Activated T-helper 9 cell treated with anti-CD3 and anti-CD28 coated beads, Interleukin-2, amount 50 U/mL, for 16 hours (primary cell): ENCODE data around the gene SYT1.

Experiments
- DNase-seq: peaks from one replicate; pipeline ENCODE4 v3.0.0-alpha.2; 2020; ENCODE audit warnings: low read depth

The SYT1 gene

GRCh38 chr12:79295572-79295971 is 431.0 kb downstream of the SYT1 start:
- no peak for DNase-seq

- DNase-seq: no peak
Measured at GRCh38 chr12:79296133-79296532, 431.6 kb downstream of the SYT1 start.

GRCh38 chr12:79296871-79297270 is 432.3 kb downstream of the SYT1 start:
- DNase-seq: no peak

DNA sequence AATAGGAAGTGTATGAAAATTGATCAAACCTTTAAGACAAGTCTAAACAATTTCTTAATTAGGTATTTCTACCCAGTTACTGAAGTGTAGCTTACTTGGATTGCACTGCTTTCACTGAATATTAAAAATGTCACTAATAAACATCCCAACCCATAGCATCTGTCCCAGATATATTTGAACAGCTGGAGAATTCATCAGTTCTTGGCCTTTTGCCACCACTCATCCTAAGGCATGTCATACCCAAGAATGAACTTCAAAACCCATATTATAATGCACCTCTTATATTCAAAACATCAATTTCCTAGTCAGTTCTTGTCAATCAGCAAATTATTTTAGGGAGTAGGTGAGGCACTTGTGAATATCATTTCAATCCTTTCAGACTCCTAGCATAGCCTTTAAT is 433.9 kb downstream of the SYT1 start:
- no peak for DNase-seq

GRCh38 chr12:79299447-79300198 is 435.0 kb downstream of the SYT1 start:
- DNase-seq: no peak

DNA sequence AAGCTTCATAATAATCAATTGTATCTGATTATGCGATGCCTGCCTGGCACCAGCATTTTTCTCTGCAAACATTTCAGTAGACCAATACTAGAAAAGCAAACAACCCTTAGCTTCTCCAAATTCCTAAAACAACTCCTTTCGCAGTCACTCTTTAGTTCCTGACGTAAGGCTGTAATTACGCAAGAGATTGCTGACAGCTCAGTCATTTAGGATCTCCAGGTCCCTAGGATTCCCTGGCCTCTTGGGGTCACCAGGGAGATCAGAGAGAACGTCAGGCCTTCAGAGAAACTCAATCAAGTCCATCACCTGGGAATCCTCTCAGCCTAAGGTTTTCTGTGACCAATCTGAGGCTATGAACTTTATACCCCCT is 435.6 kb downstream of the SYT1 start:
- DNase-seq: no peak

GRCh38 chr12:79301181-79301580 is 436.6 kb downstream of the SYT1 start:
- no peak for DNase-seq

- no peak for DNase-seq
Measured at GRCh38 chr12:79302162-79302814, 437.7 kb downstream of the SYT1 start.

DNA sequence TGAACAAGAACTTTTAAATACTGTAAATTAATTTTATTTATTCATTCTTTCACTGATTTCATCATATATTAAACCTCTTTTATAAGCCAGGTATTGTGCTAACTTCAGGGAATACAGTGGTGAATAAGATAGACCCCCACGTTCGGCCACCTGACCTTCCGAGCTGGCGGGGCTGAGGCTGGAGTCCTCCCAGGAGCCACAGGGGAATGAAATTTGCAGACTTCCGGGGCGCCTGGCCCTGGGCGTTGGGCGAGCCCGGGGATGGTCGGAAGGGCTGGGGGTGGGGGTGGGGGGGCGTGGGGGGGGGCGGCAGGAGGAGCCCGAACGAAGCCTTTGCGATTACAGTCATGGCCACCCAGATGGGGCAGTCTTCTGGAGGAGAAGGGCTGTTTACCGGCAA is 442.8 kb downstream of the SYT1 start:
- no peak for DNase-seq

- DNase-seq: no peak
Measured at GRCh38 chr12:79309039-79309438, 444.5 kb downstream of the SYT1 start.

DNA sequence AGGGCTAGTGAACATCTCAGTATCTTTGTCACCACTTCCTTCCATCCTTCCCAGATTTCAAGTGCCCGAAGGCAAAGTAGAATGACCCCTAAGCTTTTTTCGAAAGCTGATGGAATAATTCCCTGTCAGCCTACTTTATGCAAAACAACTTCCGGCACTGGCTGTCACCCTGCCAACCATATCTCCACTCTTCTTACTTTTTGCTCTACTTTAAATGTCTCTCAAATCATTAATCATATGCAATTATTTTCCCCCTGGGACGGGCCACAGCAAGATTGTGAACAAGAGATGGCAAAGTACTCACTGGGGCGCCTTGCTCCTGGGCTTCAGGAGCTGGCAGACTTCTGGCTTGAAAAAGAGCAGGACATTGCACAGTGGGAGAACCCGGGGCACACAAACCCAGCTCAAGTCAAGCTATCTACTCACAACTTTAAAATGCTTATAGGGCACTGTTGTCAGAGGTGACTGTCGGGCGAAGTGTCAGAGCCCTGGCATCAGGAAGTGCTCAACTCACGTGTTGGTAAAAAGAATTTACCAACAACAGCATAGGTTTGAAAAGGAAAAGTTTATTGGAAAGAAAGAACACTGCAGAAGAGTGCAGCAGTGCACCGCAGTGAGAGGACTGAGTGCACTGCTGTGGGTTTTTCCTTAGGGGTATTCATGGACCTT is 452.7 kb downstream of the SYT1 start:
- no peak for DNase-seq

GRCh38 chr12:79322905-79323304 is 458.3 kb downstream of the SYT1 start:
- no peak for DNase-seq

- no peak for DNase-seq
Measured at GRCh38 chr12:79324571-79324970, 460.0 kb downstream of the SYT1 start.

DNA sequence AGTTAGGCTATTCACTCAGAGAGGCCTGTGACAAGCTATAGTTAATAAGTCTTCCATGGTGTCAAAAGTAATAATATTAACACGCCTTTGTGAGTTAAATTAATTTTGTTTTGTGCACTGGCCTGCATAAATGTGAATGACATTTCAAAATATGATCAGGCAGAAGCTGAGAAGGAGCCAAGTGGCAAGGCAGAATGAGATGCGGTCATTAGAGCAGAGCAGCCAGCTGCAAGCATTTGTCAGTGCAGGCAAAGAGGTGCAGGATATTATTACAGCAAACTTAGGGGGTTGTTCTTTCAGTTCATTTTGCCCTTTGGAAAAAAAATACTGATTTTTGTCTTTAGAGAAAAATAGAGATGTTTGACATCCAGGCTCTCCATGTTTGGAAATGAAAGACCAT is 461.6 kb downstream of the SYT1 start:
- DNase-seq: no peak

DNA sequence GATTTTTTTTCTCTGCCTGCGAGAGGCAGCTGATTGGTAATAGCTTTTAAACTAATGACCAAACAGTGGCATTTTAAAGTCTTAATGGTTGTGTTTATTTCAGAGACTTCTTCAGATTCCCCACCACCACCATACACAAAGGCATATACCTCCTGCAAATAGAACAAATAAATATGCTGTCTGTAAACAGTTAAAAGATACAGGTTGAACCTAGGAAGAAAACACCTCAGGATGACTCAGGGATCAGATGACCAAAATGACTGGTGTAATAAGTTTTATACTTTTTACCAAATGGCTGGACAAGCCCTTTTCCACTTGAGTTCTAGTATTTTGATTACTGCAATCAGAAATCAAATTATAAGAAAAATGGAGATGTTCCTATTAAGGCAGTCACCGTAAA is 462.1 kb downstream of the SYT1 start:
- DNase-seq: no peak

DNA sequence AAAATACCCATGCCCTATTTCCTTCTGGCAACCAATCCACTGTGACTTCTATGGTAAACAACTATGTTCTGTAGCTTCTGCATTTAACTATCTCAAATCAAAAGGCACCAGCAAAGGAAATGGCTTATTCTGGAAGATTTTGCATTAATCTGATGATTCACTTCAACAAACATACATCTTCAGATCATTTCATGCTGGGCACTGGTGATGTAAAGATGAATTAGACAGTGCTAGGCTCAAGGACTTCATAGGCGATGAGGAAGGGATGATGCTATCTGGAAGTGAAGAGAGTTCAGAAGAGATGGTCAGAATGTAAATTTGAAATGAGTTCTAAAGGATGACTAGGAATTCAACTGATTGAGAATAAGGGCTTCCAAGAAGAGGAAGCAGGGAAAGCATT is 462.9 kb downstream of the SYT1 start:
- DNase-seq: no peak

DNA sequence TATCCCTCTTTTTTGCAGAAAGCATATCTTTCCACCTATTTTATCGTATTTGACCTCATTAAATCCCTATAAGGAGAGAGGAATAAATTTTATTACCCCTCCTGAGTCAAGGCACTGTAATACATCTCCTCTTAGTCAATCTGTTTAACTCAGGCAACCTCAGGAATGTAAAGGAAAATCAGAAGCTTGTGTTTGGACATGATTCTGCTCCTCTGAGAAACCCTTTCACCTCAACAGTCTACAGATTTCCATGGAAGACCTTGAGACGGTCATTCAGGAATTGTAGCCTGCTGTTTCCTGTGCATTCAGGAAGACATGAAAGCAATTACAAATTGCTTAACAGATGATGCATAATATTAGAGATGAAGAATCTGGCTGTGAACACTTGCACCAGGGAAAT is 465.4 kb downstream of the SYT1 start:
- no peak for DNase-seq

DNA sequence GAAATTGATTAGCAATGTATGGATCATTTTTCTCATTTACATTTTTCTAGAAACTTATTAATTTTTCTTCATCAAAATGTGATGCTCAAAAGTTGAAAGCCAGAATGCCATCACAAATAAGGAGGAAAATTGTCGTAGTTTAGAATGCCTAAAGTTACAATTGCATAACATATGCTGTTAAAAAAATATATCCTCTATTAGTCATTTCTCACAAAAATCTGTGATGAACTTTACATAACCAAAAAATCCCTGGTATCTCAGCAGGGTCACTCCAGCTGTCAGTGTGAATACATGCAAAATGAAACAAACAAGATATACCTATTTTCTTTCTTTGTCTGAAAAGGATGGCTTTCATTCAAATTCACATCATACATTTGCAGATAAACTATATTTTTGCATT is 467.3 kb downstream of the SYT1 start:
- no peak for DNase-seq

GRCh38 chr12:79333144-79333543 is 468.6 kb downstream of the SYT1 start:
- no peak for DNase-seq

DNA sequence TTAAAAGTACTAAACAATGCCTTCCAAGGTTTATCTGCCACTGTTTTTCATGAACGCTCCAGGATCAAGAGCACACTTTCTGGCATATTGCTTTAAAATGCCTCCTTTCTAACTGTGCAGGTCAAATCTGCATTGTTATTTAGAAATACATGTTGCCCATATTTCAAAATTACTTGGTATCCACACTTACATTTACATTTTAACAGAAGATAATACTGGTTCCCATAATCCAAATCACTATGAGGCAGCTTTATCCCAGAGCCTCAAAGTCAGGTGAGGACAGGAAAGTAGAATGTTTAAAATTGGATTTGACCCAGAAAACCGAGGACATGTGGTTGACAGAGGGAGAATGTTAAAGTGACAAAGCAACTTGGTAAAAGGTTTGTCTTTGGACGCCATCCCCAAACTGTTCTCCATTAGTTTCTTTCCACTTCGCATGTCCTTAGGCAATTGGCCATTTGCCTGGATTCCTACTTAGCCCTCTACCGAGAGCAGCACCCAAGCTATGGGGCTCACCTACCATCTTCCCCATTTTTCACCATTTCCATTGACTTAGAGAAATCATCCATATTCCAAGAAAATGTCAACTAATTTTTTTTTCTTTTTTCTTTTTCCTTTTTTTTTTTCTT is 473.2 kb downstream of the SYT1 start:
- no peak for DNase-seq

DNA sequence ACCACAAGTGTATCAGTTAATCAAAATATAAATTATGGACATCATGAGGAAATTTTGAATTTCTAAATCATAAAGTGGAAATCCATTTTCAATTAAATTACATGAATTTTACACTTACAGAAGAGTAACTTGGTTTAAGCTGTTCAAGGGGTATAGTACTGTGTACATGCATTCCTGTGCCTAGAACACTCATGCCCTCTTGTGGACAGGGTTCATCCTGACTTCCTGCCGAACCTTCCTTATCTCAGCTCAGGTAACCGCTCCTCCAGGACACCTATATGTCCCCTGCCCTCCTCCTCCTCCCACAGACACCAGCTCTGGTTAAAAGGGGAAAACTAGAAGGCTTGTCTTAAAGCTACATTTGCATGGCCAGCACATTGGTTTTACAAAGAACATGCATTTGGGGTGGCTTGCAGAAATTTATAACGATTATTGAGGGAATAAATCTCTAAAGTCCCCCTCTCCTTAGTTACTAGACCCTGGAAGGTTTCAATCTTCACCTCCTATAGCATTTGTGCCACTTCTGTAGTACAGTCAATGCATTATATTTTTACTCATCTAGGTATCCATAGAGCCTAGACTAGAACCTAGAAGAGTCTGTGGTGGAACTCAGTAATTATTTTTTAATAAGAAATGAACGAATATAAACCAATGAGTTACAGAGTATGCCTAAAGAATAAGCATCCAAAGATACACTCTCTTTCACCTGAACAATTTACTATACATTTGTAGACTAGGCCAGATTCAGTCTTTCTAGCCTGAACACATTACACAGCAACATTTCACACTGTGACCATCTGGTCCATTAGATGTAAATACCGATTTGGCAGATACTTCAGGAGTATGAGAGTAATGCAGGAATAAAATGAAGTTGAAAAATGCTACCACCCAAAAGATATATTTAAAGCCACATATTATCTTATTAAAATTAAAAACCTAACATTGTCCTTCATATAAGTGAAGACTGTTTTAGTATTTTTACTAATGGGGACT is 480.6 kb downstream of the SYT1 start:
- DNase-seq: no peak

- DNase-seq: no peak
Measured at GRCh38 chr12:79347866-79348265, 483.3 kb downstream of the SYT1 start.
